ENCODE measurements around the gene SLC9C1.

The SLC9C1 gene

DNA sequence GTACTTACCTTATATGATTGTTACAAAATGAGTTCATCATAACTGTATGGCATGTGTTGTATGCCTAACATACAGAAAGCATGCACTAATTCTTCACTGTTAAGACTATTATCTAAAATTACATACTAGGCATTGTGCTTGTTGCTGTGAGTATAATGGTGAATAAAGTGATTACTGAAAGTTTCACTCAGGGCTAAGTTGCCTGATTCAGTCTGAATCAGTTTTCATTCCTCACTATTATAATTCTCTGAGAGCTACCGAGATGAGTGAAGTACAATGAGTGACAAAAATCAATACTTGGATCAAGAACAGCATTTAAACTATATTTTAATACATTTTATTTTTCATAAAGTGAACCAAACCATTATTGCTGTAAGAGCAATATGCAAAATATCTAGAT lies 153.4 kb downstream of the SLC9C1 start:
- no peak overlapping the region for H3K4me3 ChIP-seq (ENCODE audit: low read depth in 1 of 2, low read length in 2 of 2)
- no peak overlapping the region for H3K4me2 ChIP-seq (ENCODE audit: insufficient read depth, low read length)
- H3K79me2 ChIP-seq (ENCODE audit: insufficient read depth, low read length) = no peaks in the 10 kb centered on the region
- H3K9me3 ChIP-seq (ENCODE audit: insufficient read depth, low read length, severe bottlenecking) = no peaks in the 10 kb centered on the region
- H3K4me1 ChIP-seq (ENCODE audit: insufficient read depth, low read length) = no peaks in the 10 kb centered on the region
- ATAC-seq (ENCODE audit: insufficient read depth, low read depth) = no peak
- H3K27ac ChIP-seq (ENCODE audit: low read length) = no peak overlapping the region
- H3K27me3 ChIP-seq (ENCODE audit: insufficient read depth, low read length, poor library complexity) = peaks cover 3% of the 10 kb centered on the region
- no peak for DNase-seq
- no peaks in the 10 kb centered on the region for H4K20me1 ChIP-seq (ENCODE audit: insufficient read depth, low read length)
- no peak overlapping the region for H2AFZ ChIP-seq (ENCODE audit: low read depth, low read length)
- no peaks in the 10 kb centered on the region for H3K36me3 ChIP-seq (ENCODE audit: insufficient read depth, low read length)
- TF ChIP-seq EZH2 (IDR thresholded peaks at IDR 0.05; ENCODE audit: borderline replicate concordance, low read depth, low read length, severe bottlenecking) = no peak
- TF ChIP-seq, protein P1, sequence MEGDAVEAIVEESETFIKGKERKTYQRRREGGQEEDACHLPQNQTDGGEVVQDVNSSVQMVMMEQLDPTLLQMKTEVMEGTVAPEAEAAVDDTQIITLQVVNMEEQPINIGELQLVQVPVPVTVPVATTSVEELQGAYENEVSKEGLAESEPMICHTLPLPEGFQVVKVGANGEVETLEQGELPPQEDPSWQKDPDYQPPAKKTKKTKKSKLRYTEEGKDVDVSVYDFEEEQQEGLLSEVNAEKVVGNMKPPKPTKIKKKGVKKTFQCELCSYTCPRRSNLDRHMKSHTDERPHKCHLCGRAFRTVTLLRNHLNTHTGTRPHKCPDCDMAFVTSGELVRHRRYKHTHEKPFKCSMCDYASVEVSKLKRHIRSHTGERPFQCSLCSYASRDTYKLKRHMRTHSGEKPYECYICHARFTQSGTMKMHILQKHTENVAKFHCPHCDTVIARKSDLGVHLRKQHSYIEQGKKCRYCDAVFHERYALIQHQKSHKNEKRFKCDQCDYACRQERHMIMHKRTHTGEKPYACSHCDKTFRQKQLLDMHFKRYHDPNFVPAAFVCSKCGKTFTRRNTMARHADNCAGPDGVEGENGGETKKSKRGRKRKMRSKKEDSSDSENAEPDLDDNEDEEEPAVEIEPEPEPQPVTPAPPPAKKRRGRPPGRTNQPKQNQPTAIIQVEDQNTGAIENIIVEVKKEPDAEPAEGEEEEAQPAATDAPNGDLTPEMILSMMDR (IDR thresholded peaks at IDR 0.05; ENCODE audit: borderline replicate concordance, extremely low read depth, low read length, poor library complexity, severe bottlenecking) = no peak
- H3K9ac ChIP-seq (ENCODE audit: low read depth, low read length) = no peak overlapping the region

DNA sequence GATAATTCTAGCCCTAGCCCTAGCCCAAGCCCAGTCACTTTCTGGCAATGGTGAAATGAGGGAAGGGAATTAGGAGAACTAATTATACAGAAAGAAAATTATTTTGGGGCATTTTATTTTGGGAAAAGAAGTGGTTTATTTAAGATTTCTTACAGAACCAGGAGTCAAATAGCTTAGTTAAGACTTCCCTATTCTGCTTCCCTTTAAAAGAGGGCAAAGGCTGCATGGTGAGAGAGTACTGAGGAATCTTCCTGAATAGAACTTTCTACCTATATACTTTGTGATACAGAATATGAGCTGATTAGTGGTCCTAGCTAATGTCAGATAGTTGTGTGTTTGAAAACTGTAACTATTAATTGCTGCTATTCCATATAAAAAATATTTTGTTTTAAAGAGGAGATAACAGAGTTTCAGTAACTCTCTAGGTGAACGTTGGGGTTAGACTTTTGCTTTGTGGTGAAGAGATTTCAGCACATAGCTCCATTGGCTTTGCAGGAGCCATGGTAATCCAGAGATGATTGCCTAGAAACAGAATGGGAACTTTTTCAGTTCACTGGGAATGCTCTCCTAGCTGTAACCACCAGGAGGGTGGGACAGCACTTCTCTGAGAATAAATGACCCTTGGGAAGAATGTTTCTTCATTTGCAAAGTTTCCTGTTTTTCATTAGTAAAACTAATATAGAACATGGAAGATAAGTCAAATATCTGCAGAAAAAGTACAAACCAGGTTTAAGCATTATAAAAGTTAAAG lies 155.6 kb downstream of the SLC9C1 start:
- TF ChIP-seq EZH2 (IDR thresholded peaks at IDR 0.05; ENCODE audit: borderline replicate concordance, low read depth, low read length, severe bottlenecking) = no peak
- TF ChIP-seq, protein P1 (IDR thresholded peaks at IDR 0.05; ENCODE audit: borderline replicate concordance, extremely low read depth, low read length, poor library complexity, severe bottlenecking) = no peak
- Histone ChIP-seq H3K4me2 (ENCODE audit: insufficient read depth, low read length) (no peak overlapping the region), H3K36me3 (ENCODE audit: insufficient read depth, low read length) (no peaks in the 10 kb centered on the region), H3K27me3 (ENCODE audit: insufficient read depth, low read length, poor library complexity) (peaks cover 7% of the 10 kb centered on the region), H4K20me1 (ENCODE audit: insufficient read depth, low read length) (no peaks in the 10 kb centered on the region), H3K79me2 (ENCODE audit: insufficient read depth, low read length) (no peaks in the 10 kb centered on the region), H3K27ac (ENCODE audit: low read length) (no peak overlapping the region), H2AFZ (ENCODE audit: low read depth, low read length) (no peak overlapping the region), H3K4me3 (ENCODE audit: low read depth in 1 of 2, low read length in 2 of 2) (no peak overlapping the region), H3K4me1 (ENCODE audit: insufficient read depth, low read length) (no peaks in the 10 kb centered on the region), H3K9ac (ENCODE audit: low read depth, low read length) (no peak overlapping the region), H3K9me3 (ENCODE audit: insufficient read depth, low read length, severe bottlenecking) (no peaks in the 10 kb centered on the region)
- DNase-seq = no peak
- ATAC-seq (ENCODE audit: insufficient read depth, low read depth) = no peak

DNA sequence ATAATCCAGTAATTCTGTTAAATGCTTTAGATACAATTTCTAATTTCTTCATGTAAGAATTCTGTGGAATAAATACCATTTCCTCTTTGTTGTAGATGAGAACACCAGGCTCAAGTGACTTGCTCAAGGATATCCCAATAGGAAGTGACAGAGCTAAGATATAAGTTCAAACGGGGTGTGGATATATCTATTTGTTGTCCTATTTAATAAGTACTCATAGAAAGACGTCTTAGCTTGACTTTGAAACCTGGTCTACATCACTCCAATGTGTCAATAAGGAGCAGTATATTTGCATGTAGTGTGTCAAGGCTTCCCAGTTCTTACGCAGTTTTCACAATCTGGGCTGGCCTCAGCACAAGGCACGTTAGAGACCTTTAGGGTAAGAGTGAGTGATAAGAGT lies 156.2 kb downstream of the SLC9C1 start:
- H3K4me3 ChIP-seq (ENCODE audit: low read depth in 1 of 2, low read length in 2 of 2) = no peak overlapping the region
- no peaks in the 10 kb centered on the region for H3K79me2 ChIP-seq (ENCODE audit: insufficient read depth, low read length)
- DNase-seq (no peak), ATAC-seq (ENCODE audit: insufficient read depth, low read depth) (no peak)
- H3K27ac ChIP-seq (ENCODE audit: low read length) = no peak overlapping the region
- TF ChIP-seq, protein P1 (IDR thresholded peaks at IDR 0.05; ENCODE audit: borderline replicate concordance, extremely low read depth, low read length, poor library complexity, severe bottlenecking) = no peak
- TF ChIP-seq EZH2 (IDR thresholded peaks at IDR 0.05; ENCODE audit: borderline replicate concordance, low read depth, low read length, severe bottlenecking) = no peak
- H2AFZ ChIP-seq (ENCODE audit: low read depth, low read length) = no peak overlapping the region
- peaks cover 7% of the 10 kb centered on the region for H3K27me3 ChIP-seq (ENCODE audit: insufficient read depth, low read length, poor library complexity)
- H3K9me3 ChIP-seq (ENCODE audit: insufficient read depth, low read length, severe bottlenecking) = no peaks in the 10 kb centered on the region
- no peaks in the 10 kb centered on the region for H4K20me1 ChIP-seq (ENCODE audit: insufficient read depth, low read length)
- H3K4me2 ChIP-seq (ENCODE audit: insufficient read depth, low read length) = no peak overlapping the region
- H3K4me1 ChIP-seq (ENCODE audit: insufficient read depth, low read length) = no peaks in the 10 kb centered on the region
- no peak overlapping the region for H3K9ac ChIP-seq (ENCODE audit: low read depth, low read length)
- H3K36me3 ChIP-seq (ENCODE audit: insufficient read depth, low read length) = no peaks in the 10 kb centered on the region
